Camera-type eye (tissue), 1 donor: ENCODE results near the gene TDRD7. TPM values are rescaled to one million over a fixed set of nuclear protein-coding genes. Genes with fewer than 3 reads are reported as not detected.

Experiments
- total RNA-seq: library from RNA; depleted of rRNA; stranded (reverse); fragments of >200 nt; gene quantifications from one replicate; pipeline ENCODE4 v1.2.3, GENCODE V29; 2014

The TDRD7 gene, protein sequence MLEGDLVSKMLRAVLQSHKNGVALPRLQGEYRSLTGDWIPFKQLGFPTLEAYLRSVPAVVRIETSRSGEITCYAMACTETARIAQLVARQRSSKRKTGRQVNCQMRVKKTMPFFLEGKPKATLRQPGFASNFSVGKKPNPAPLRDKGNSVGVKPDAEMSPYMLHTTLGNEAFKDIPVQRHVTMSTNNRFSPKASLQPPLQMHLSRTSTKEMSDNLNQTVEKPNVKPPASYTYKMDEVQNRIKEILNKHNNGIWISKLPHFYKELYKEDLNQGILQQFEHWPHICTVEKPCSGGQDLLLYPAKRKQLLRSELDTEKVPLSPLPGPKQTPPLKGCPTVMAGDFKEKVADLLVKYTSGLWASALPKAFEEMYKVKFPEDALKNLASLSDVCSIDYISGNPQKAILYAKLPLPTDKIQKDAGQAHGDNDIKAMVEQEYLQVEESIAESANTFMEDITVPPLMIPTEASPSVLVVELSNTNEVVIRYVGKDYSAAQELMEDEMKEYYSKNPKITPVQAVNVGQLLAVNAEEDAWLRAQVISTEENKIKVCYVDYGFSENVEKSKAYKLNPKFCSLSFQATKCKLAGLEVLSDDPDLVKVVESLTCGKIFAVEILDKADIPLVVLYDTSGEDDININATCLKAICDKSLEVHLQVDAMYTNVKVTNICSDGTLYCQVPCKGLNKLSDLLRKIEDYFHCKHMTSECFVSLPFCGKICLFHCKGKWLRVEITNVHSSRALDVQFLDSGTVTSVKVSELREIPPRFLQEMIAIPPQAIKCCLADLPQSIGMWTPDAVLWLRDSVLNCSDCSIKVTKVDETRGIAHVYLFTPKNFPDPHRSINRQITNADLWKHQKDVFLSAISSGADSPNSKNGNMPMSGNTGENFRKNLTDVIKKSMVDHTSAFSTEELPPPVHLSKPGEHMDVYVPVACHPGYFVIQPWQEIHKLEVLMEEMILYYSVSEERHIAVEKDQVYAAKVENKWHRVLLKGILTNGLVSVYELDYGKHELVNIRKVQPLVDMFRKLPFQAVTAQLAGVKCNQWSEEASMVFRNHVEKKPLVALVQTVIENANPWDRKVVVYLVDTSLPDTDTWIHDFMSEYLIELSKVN
- total RNA-seq: 108 TPM

DNA sequence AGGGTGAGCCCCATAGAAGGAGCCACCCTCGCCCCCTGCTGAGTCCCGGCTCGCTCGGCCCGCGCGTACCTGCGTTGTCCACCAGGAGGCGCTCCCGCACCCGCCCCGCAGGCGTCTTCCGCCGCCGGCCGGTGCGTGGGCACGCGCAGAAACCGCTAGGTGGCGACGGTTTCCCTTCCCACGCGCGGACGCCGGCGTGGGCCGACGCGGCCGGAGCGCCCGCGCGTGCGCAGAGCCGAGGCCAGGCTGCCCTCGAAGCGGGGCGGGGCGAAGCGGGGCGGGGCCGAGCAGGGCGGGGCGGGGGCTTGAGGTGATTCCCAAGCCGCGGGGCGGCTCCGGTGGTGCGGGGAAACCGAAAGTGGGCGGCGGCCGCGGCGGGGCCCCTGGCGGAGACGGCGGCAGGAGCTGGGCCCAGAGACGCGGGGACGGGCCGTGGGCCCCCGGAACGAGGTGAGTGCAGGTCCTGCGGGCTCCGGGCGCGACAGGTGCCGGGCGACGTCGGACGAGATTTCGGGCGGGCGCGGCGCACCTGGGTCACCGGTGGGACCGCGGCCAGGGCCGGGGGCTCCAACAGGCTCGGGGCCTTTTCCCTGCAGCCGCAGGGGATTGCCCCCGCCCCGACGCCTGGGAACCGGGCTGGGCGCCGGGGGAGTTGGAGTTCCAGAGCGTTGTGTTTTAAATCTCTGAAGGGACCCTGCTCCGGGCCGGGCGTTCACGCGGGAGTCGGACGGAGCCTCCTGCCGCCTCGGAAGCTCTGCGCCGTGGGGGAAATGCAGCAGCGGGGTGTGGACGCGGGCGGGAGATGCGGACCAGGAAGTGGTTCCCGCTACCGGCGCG, at the start of gene TDRD7:
TDRD7 (plus strand) TSS at position 308 of the 837 bp plus-strand sequence. CDS start 16,370 bp downstream, outside the sequence.

GRCh38 chr9:97501177-97501971, 89.5 kb downstream of the TDRD7 start, which contains the start of gene TMOD1:
TMOD1 (plus strand) TSS chr9:97501666; CDS start chr9:97524189, 22,523 bp downstream.

Other genes with a start within 250 kb of the TDRD7 start
- 19.9 TPM for gene CCDC180, start 104.4 kb upstream of the TDRD7 start, total RNA-seq
- 13.4 TPM for gene TMOD1, start 89.6 kb downstream of the TDRD7 start, total RNA-seq
- 38.9 TPM for gene TSTD2, start 221.3 kb downstream of the TDRD7 start, total RNA-seq
- gene NCBP1, start 221.7 kb downstream of the TDRD7 start, total RNA-seq: 46.9 TPM